NCI-H345 (cell line): Measurements from ENCODE around the gene CCDC110.
"Not testable (repeated sequence)": the region's sequence is repeated elsewhere in the genome, so short reads cannot be mapped to it uniquely, and the experiment has no call there.

Experiments used
- DNase-seq: peaks from one replicate; lab custom pipeline; 2025; lab: John Stamatoyannopoulos, UW

Gene CCDC110

GRCh38 chr4:185471235-185472102 lies at the start of gene CCDC110:
CCDC110 (minus strand) TSS chr4:185471733; CDS start chr4:185471683, 50 bp downstream.
- peak; percentile 80 for DNase-seq

GRCh38 chr4:185520119-185520518 lies 48.6 kb upstream of the CCDC110 start:
- DNase-seq, result no peak

- no peak for DNase-seq
Observed at GRCh38 chr4:185518494-185518893, 47.0 kb upstream of the CCDC110 start.

GRCh38 chr4:185518069-185518468 lies 46.5 kb upstream of the CCDC110 start:
- DNase-seq, result no peak

GRCh38 chr4:185515248-185515647 lies 43.7 kb upstream of the CCDC110 start:
- no peak for DNase-seq

- no peak for DNase-seq
Observed at GRCh38 chr4:185514182-185514697, 42.7 kb upstream of the CCDC110 start.

GRCh38 chr4:185513489-185514181 lies 42.1 kb upstream of the CCDC110 start:
- DNase-seq, result no peak

GRCh38 chr4:185512516-185512915 lies 41.0 kb upstream of the CCDC110 start:
- no peak for DNase-seq

GRCh38 chr4:185511243-185511642 lies 39.7 kb upstream of the CCDC110 start:
- DNase-seq, result not testable (repeated sequence)

- DNase-seq, result no peak
Observed at GRCh38 chr4:185510806-185511205, 39.3 kb upstream of the CCDC110 start.

- DNase-seq, result peak; percentile 55
Observed at GRCh38 chr4:185508181-185508580, 36.6 kb upstream of the CCDC110 start.

- DNase-seq, result no peak
Observed at GRCh38 chr4:185506422-185506821, 34.9 kb upstream of the CCDC110 start.

- no peak for DNase-seq
Observed at GRCh38 chr4:185504098-185505047, 32.8 kb upstream of the CCDC110 start.

GRCh38 chr4:185502386-185502785 lies 30.9 kb upstream of the CCDC110 start:
- peak; percentile 55 for DNase-seq

- DNase-seq, result no peak
Observed at GRCh38 chr4:185500576-185500975, 29.0 kb upstream of the CCDC110 start.

- no peak for DNase-seq
Observed at GRCh38 chr4:185500035-185500434, 28.5 kb upstream of the CCDC110 start.

GRCh38 chr4:185488650-185489049 lies 17.1 kb upstream of the CCDC110 start:
- DNase-seq, result no peak

GRCh38 chr4:185481401-185481800 lies 9.9 kb upstream of the CCDC110 start:
- no peak for DNase-seq

GRCh38 chr4:185480016-185480732 lies 8.6 kb upstream of the CCDC110 start:
- DNase-seq, result no peak

- DNase-seq, result peak; percentile 7
Observed at GRCh38 chr4:185479507-185479971, 8.0 kb upstream of the CCDC110 start.

GRCh38 chr4:185473247-185473646 lies 1.7 kb upstream of the CCDC110 start:
- no peak for DNase-seq
